Measurements from ENCODE around the gene EXOC1L. TPM values are rescaled to one million over a fixed set of nuclear protein-coding genes. Genes with fewer than 3 reads are reported as not detected.

The EXOC1L gene, protein sequence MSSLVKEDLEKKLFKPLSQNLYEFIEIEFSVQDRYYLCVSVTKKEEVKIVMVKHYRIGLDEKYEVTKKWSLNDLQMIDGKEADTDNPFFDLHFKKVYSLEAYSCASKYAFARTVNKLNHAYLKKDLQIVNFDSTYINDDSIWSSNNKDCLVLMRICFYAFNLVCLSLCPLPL
- not detected for total RNA-seq

DNA sequence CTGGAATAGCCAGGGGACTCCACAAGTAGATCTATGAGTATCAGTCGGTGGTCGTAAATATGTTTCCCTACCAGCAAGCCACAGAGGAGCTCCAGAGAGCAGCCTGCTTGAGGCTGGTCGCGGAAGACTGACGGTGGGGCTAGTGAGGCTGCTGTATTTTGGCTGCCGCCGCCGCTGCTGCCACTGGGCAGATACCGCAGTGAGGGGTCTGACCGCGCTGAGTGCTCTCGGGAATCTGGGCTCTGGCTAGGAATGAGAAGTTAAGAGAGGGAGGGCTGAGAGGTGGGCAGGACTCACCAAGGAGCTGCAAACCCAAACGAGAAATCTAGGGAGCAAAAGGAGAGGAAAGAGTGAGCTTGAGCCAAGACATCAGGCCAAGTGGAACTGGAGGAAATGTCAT is at the start of gene EXOC1L:
EXOC1L (plus strand) TSS at position 157 of the 400 bp plus-strand sequence; CDS start at position 394, 237 bp downstream.
- no peak for DNase-seq (ENCODE audit: low spot score)
- no peak for ATAC-seq

GRCh38 chr4:55770662-55771061 is 48.9 kb upstream of the EXOC1L start:
- no peak for ATAC-seq

GRCh38 chr4:55781341-55781740 is 38.2 kb upstream of the EXOC1L start:
- ATAC-seq: no peak
- no peak for DNase-seq (ENCODE audit: low spot score)

More at GRCh38 chr4:55770662-55771061, 48.9 kb upstream of the EXOC1L start:
- DNase-seq (ENCODE audit: low spot score): no peak

GRCh38 chr4:55781812-55782211 is 37.8 kb upstream of the EXOC1L start:
- ATAC-seq: no peak
- DNase-seq (ENCODE audit: low spot score): no peak

DNA sequence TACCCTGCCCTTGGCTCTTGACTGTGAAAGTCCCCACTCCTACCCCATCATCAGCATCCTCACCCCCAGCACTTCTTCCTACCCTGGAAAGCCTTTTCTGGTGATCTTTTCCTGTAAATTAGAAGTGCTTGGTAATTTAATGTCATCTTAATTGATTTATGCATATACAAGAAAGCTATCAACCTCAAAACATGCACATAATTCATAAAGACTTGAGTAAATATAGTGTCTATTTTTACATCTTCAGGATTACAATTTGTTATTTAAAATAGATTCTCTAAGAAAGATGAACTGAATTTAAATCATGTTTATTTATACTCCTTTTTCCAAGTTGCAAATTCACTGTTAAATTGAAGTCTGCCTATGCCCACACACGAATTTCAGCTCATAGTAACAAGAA is 36.0 kb upstream of the EXOC1L start:
- ATAC-seq (no peak), DNase-seq (ENCODE audit: low spot score) (no peak)

- DNase-seq (ENCODE audit: low spot score) (no peak), ATAC-seq (no peak)
These were observed 34.8 kb upstream of the EXOC1L start for GRCh38 chr4:55784747-55785146.

- DNase-seq (ENCODE audit: low spot score) (no peak), ATAC-seq (no peak)
These were observed 27.9 kb upstream of the EXOC1L start for GRCh38 chr4:55791666-55792065.

GRCh38 chr4:55793479-55793878 is 26.1 kb upstream of the EXOC1L start:
- DNase-seq (ENCODE audit: low spot score) (no peak), ATAC-seq (no peak)

GRCh38 chr4:55794053-55794452 is 25.5 kb upstream of the EXOC1L start:
- DNase-seq (ENCODE audit: low spot score) (no peak), ATAC-seq (no peak)

DNA sequence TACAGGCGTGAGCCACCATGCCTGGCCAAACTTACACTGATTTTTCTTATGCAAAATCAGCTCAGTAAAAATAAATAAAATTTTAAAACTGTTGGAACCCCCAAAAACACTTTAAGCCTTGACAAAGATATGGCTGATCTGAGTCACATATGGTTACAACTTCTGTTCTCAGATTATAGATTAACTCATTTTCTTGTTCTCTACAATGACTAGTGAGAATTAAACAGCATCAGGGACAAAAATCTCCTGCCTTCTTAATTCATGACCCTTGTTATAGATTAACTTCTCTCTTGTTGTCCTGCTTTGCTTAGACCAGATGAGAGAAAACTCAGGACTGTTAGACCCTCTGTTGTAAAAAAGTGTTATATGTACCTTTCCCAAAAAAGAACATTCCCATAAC is 24.2 kb upstream of the EXOC1L start:
- DNase-seq (ENCODE audit: low spot score): no peak
- no peak for ATAC-seq

GRCh38 chr4:55801498-55801897 is 18.1 kb upstream of the EXOC1L start:
- DNase-seq (ENCODE audit: low spot score) (no peak), ATAC-seq (no peak)

GRCh38 chr4:55807556-55807955 is 12.0 kb upstream of the EXOC1L start:
- no peak for DNase-seq (ENCODE audit: low spot score)
- no peak for ATAC-seq

DNA sequence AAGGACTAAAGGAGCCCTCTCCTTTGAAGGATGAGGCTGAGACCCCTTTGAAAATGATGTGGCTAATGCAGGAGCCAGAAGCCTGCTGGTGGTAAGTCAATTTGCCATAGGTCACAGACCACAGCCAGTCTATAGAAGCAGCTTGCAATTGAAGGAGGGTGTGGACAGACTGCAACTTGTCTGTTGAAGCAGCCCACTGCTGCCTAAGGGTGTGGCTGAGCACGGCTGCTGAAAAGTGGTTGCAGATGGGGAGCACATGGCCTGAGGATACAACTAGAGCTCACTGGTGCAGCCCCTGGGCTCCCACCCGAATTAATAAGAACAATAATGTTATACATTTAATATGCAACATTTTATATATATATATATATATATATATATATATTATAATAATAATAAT is 11.4 kb upstream of the EXOC1L start:
- DNase-seq (ENCODE audit: low spot score) (no peak), ATAC-seq (no peak)

DNA sequence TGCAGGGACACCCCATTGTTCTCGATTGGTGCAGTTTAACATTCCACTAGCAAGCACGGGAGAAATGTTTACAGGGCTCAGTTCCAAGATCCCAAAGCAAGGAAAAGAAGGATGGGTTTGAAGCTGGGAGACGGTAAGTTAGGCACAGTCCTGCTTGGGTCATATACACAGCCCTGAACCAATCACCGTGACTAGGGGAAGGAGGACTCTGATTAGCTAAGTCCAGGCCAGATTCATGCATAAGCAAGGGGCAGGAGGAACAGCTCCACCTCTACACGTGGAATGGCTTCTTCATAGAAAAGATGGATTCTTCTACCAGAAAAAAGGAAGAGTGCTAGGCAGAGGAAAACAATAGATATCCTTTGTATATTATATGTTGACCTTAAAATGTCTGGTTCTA is 11.0 kb upstream of the EXOC1L start:
- DNase-seq (ENCODE audit: low spot score) (no peak), ATAC-seq (no peak)

- ATAC-seq (no peak), DNase-seq (ENCODE audit: low spot score) (no peak)
These were observed 1.9 kb upstream of the EXOC1L start for GRCh38 chr4:55817691-55818090.

DNA sequence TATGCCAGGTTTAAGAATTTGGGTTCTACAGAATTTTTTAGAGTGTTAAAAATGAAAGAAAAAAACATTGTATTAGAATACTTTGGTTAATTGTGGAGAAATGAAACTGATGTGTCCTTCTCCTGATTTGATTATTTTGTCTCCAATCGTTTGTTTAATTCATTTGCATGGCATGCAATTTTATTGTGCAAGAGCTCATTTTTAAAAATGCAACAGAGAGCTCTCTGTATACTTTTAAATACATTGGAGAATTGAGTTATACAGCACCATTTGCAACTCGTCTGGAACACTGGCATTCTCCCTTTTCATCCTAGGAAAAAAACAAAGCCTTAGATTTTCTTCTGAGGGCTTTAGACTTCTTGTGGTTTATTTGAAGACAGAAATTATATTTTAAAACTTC is 689 bp downstream of the EXOC1L start:
- no peak for DNase-seq (ENCODE audit: low spot score)
- no peak for ATAC-seq

DNA sequence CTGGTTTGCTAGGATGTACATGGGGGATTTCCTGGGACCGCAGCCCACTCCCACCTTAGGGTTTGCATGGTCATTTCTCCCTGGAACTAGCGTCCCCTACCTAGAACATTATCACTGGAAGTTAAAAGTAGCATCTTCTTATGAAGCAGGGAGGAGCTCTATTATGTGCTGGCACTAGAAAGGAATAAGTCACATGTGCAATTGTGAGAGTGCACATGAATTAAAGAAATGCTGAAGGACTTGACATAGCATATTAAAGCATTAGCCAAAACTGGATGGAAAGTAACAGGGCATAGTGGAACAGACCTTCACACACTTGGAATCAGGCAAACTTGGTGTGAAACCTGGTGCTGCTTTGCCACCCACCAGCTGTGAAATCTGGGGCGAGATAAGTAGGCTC is 2.7 kb downstream of the EXOC1L start:
- no peak for DNase-seq (ENCODE audit: low spot score)
- ATAC-seq: no peak

GRCh38 chr4:55824865-55825264 is 5.3 kb downstream of the EXOC1L start:
- no peak for DNase-seq (ENCODE audit: low spot score)
- no peak for ATAC-seq

DNA sequence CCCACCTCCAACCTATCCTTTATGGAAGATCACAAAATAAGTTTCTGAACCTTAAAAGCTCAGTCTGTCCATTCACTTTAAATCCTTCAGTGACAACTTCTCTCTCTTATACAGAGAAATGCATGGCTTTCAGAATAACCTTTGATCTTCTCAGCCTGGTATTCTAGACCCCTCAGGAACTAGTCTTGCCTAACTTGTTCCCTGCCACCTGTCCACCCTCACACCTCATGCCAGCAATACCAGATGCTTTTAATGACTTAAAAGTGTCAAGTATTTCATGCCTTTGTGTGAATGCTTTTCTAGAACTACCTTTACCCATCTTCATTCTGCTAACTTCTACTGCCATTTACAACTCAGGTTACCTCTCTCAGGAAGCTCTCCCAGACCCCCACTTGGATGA is 7.4 kb downstream of the EXOC1L start:
- DNase-seq (ENCODE audit: low spot score) (no peak), ATAC-seq (no peak)

DNA sequence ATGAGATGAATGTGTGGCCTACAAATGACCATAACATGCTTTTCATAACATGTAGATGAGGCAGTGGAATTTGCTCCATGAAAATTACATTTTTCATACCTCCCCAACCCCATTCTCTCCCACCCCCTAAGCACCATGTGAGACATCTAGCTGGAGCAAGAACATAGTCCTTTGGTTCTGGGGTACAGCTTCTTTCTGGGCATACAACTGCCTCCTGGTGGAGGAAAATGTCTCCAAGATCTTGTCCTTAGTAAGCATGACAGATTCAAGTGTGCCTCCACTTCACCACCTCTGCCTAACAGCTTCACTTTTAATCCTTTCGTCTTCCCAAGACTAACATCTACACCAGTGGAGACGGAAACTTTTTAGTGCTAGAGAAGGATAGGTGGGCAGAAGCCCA is 8.0 kb downstream of the EXOC1L start:
- no peak for ATAC-seq
- no peak for DNase-seq (ENCODE audit: low spot score)

GRCh38 chr4:55830048-55830447 is 10.5 kb downstream of the EXOC1L start:
- ATAC-seq (no peak), DNase-seq (ENCODE audit: low spot score) (no peak)

- no peak for DNase-seq (ENCODE audit: low spot score)
- ATAC-seq: no peak
These were observed 11.1 kb downstream of the EXOC1L start for GRCh38 chr4:55830716-55831115.

DNA sequence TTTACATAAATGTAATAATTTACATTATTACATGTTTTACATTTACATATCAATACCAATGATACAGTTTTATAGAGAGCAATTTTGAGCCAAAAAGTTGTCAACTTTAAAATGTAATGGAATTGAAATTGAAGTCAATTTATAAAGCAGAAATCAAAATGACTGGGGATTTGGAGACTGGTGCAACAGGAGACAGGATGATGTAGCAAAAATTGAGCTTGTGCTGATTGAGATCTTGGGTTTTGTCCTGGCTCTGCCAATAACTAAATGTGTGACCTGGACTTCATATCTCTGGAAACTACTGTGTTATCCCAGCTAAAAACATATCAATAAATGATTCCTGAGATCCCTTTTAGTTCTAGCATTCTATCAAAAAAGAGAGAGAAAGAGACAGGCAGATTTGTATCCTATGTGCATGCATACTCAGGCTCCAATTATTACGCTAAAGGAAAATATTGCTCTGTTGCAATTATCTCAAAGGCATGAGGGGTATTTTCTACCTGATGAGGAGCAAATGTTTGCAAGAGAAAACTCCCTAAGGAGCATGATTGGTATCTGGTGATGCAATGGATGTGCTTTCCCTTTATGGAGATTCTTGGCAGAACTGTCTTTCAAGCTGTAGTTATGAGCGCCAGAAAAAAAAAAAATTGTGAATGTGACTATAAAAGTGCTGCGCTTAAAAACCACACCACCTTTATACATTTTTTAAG is 14.7 kb downstream of the EXOC1L start:
- DNase-seq (ENCODE audit: low spot score) (no peak), ATAC-seq (no peak)
